Erythroblast (primary cell): ENCODE measurements around the gene NTPCR.

Source experiments
- GATA1 ChIP-seq: IDR thresholded peaks from 2 replicates; pipeline ENCODE4 v1.6.1; 2011; ENCODE audit warnings: low read depth, mild to moderate bottlenecking, control low read depth, low read length, moderate library complexity
- POLR2A ChIP-seq: IDR thresholded peaks from 2 replicates; pipeline ENCODE4 v1.6.1; 2011; ENCODE audit warnings: mild to moderate bottlenecking, low read length

GRCh38 chr1:232936941-232937340, 13.5 kb upstream of the NTPCR start:
- TF ChIP-seq POLR2A (no peak), GATA1 (no peak)
